ENCODE results near the gene SMARCA4.

SMARCA4 gene

GRCh38 chr19:10960314-10961072 lies at the start of gene SMARCA4:
TSS of gene SMARCA4 (plus strand) at chr19:10961030. CDS start at chr19:10984152, 23,122 bp downstream.
- DNase-seq (ENCODE audit: low spot score), result peak; percentile 97

- DNase-seq (ENCODE audit: low spot score), result no peak
These were observed 49.1 kb upstream of the SMARCA4 start for GRCh38 chr19:10911579-10912363.

- DNase-seq (ENCODE audit: low spot score), result no peak
These were observed 48.2 kb upstream of the SMARCA4 start for GRCh38 chr19:10912619-10913018.

GRCh38 chr19:10913716-10914340 lies 47.0 kb upstream of the SMARCA4 start:
- DNase-seq (ENCODE audit: low spot score), result no peak

GRCh38 chr19:10915130-10916091 lies 45.4 kb upstream of the SMARCA4 start:
- DNase-seq (ENCODE audit: low spot score), result no peak

- DNase-seq (ENCODE audit: low spot score), result no peak
These were observed 44.2 kb upstream of the SMARCA4 start for GRCh38 chr19:10916602-10917001.

GRCh38 chr19:10918359-10918758 lies 42.5 kb upstream of the SMARCA4 start:
- no peak for DNase-seq (ENCODE audit: low spot score)

GRCh38 chr19:10919352-10920287 lies 41.2 kb upstream of the SMARCA4 start:
- no peak for DNase-seq (ENCODE audit: low spot score)

GRCh38 chr19:10920288-10920655 lies 40.6 kb upstream of the SMARCA4 start:
- DNase-seq (ENCODE audit: low spot score), result no peak

GRCh38 chr19:10920781-10921180 lies 40.0 kb upstream of the SMARCA4 start:
- no peak for DNase-seq (ENCODE audit: low spot score)

- DNase-seq (ENCODE audit: low spot score), result no peak
These were observed 39.5 kb upstream of the SMARCA4 start for GRCh38 chr19:10921199-10921909.

GRCh38 chr19:10921910-10922637 lies 38.8 kb upstream of the SMARCA4 start:
- no peak for DNase-seq (ENCODE audit: low spot score)

- DNase-seq (ENCODE audit: low spot score), result no peak
These were observed 38.2 kb upstream of the SMARCA4 start for GRCh38 chr19:10922638-10923014.

GRCh38 chr19:10923260-10924112 lies 37.3 kb upstream of the SMARCA4 start:
- DNase-seq (ENCODE audit: low spot score), result no peak

- DNase-seq (ENCODE audit: low spot score), result no peak
These were observed 36.2 kb upstream of the SMARCA4 start for GRCh38 chr19:10924597-10924996.

GRCh38 chr19:10927730-10928562 lies 32.9 kb upstream of the SMARCA4 start:
- DNase-seq (ENCODE audit: low spot score), result no peak
